ENCODE results near the gene IGSF21.
"Not testable (repeated sequence)": the region's sequence is repeated elsewhere in the genome, so short reads cannot be mapped to it uniquely, and the experiment has no call there.

IGSF21 gene

GRCh38 chr1:18158714-18159113 lies 51.1 kb downstream of the IGSF21 start:
- no CpG with 5 or more reads among the region's 5 CpGs for WGBS (ENCODE audit: insufficient coverage, insufficient read length)
- no peaks in the 10 kb centered on the region for H3K9me3 ChIP-seq (ENCODE audit: control insufficient read depth, insufficient read depth, low read length)
- H3K36me3 ChIP-seq (ENCODE audit: control insufficient read depth, insufficient read depth, low read length) = no peaks in the 10 kb centered on the region
- DNase-seq (ENCODE audit: low read depth, low spot score) = no peak
- H3K27me3 ChIP-seq (ENCODE audit: control insufficient read depth, insufficient read depth, low read length) = no peaks in the 10 kb centered on the region
- no peaks in the 10 kb centered on the region for H3K4me1 ChIP-seq (ENCODE audit: control insufficient read depth, insufficient read depth, low read length)
- H3K4me3 ChIP-seq (ENCODE audit: low read length) = no peak overlapping the region
- H3K27ac ChIP-seq (ENCODE audit: low read length) = no peak overlapping the region

- H3K9me3 ChIP-seq (ENCODE audit: control insufficient read depth, insufficient read depth, low read length) = no peaks in the 10 kb centered on the region
- no CpG with 5 or more reads among the region's 13 CpGs for WGBS (ENCODE audit: insufficient coverage, insufficient read length)
- no peak overlapping the region for H3K4me3 ChIP-seq (ENCODE audit: low read length)
- H3K36me3 ChIP-seq (ENCODE audit: control insufficient read depth, insufficient read depth, low read length) = no peaks in the 10 kb centered on the region
- H3K27me3 ChIP-seq (ENCODE audit: control insufficient read depth, insufficient read depth, low read length) = no peaks in the 10 kb centered on the region
- H3K4me1 ChIP-seq (ENCODE audit: control insufficient read depth, insufficient read depth, low read length) = no peaks in the 10 kb centered on the region
- H3K27ac ChIP-seq (ENCODE audit: low read length) = no peak overlapping the region
- DNase-seq (ENCODE audit: low read depth, low spot score) = no peak
Measured at GRCh38 chr1:18160290-18160942, 52.8 kb downstream of the IGSF21 start.

- H3K4me1 ChIP-seq (ENCODE audit: control insufficient read depth, insufficient read depth, low read length) = no peaks in the 10 kb centered on the region
- no peaks in the 10 kb centered on the region for H3K27me3 ChIP-seq (ENCODE audit: control insufficient read depth, insufficient read depth, low read length)
- H3K4me3 ChIP-seq (ENCODE audit: low read length) = no peak overlapping the region
- no peak for DNase-seq (ENCODE audit: low read depth, low spot score)
- no CpG with 5 or more reads among the region's 6 CpGs for WGBS (ENCODE audit: insufficient coverage, insufficient read length)
- H3K27ac ChIP-seq (ENCODE audit: low read length) = no peak overlapping the region
- H3K36me3 ChIP-seq (ENCODE audit: control insufficient read depth, insufficient read depth, low read length) = no peaks in the 10 kb centered on the region
- H3K9me3 ChIP-seq (ENCODE audit: control insufficient read depth, insufficient read depth, low read length) = no peaks in the 10 kb centered on the region
Measured at GRCh38 chr1:18161690-18162089, 54.1 kb downstream of the IGSF21 start.

- not testable (repeated sequence) for H3K27ac ChIP-seq (ENCODE audit: low read length); DNase-seq (ENCODE audit: low read depth, low spot score); H3K9me3 ChIP-seq (ENCODE audit: control insufficient read depth, insufficient read depth, low read length); H3K4me1 ChIP-seq (ENCODE audit: control insufficient read depth, insufficient read depth, low read length); H3K36me3 ChIP-seq (ENCODE audit: control insufficient read depth, insufficient read depth, low read length); H3K4me3 ChIP-seq (ENCODE audit: low read length); H3K27me3 ChIP-seq (ENCODE audit: control insufficient read depth, insufficient read depth, low read length)
- WGBS (ENCODE audit: insufficient coverage, insufficient read length) = no CpG with 5 or more reads among the region's 2 CpGs
Measured at GRCh38 chr1:18165640-18166039, 58.0 kb downstream of the IGSF21 start.

GRCh38 chr1:18166341-18166740 lies 58.7 kb downstream of the IGSF21 start:
- H3K27ac ChIP-seq (ENCODE audit: low read length) = no peak overlapping the region
- DNase-seq (ENCODE audit: low read depth, low spot score) = no peak
- H3K9me3 ChIP-seq (ENCODE audit: control insufficient read depth, insufficient read depth, low read length) = no peaks in the 10 kb centered on the region
- H3K4me1 ChIP-seq (ENCODE audit: control insufficient read depth, insufficient read depth, low read length) = no peaks in the 10 kb centered on the region; the same call in 1 of the 2 replicates
- no peaks in the 10 kb centered on the region for H3K36me3 ChIP-seq (ENCODE audit: control insufficient read depth, insufficient read depth, low read length)
- H3K27me3 ChIP-seq (ENCODE audit: control insufficient read depth, insufficient read depth, low read length) = no peaks in the 10 kb centered on the region
- H3K4me3 ChIP-seq (ENCODE audit: low read length) = no peak overlapping the region
- no CpG with 5 or more reads among the region's 13 CpGs for whole genome bisulfite sequencing (ENCODE audit: insufficient coverage, insufficient read length)

GRCh38 chr1:18166929-18167328 lies 59.3 kb downstream of the IGSF21 start:
- no CpG with 5 or more reads among the region's 8 CpGs for WGBS (ENCODE audit: insufficient coverage, insufficient read length)
- no peak for DNase-seq (ENCODE audit: low read depth, low spot score)
- no peak overlapping the region for H3K27ac ChIP-seq (ENCODE audit: low read length)
- H3K4me1 ChIP-seq (ENCODE audit: control insufficient read depth, insufficient read depth, low read length) = no peaks in the 10 kb centered on the region; the same call in 1 of the 2 replicates
- no peaks in the 10 kb centered on the region for H3K27me3 ChIP-seq (ENCODE audit: control insufficient read depth, insufficient read depth, low read length)
- no peak overlapping the region for H3K4me3 ChIP-seq (ENCODE audit: low read length)
- H3K36me3 ChIP-seq (ENCODE audit: control insufficient read depth, insufficient read depth, low read length) = no peaks in the 10 kb centered on the region
- no peaks in the 10 kb centered on the region for H3K9me3 ChIP-seq (ENCODE audit: control insufficient read depth, insufficient read depth, low read length)

GRCh38 chr1:18170444-18170843 lies 62.8 kb downstream of the IGSF21 start:
- no CpG with 5 or more reads among the region's 3 CpGs for WGBS (ENCODE audit: insufficient coverage, insufficient read length)
- H3K4me3 ChIP-seq (ENCODE audit: low read length) = no peak overlapping the region
- H3K9me3 ChIP-seq (ENCODE audit: control insufficient read depth, insufficient read depth, low read length) = no peaks in the 10 kb centered on the region
- H3K27ac ChIP-seq (ENCODE audit: low read length) = no peak overlapping the region
- DNase-seq (ENCODE audit: low read depth, low spot score) = no peak
- no peaks in the 10 kb centered on the region for H3K27me3 ChIP-seq (ENCODE audit: control insufficient read depth, insufficient read depth, low read length)
- H3K36me3 ChIP-seq (ENCODE audit: control insufficient read depth, insufficient read depth, low read length) = no peaks in the 10 kb centered on the region
- no peaks in the 10 kb centered on the region; the same call in 1 of the 2 replicates for H3K4me1 ChIP-seq (ENCODE audit: control insufficient read depth, insufficient read depth, low read length)

GRCh38 chr1:18174037-18174436 lies 66.4 kb downstream of the IGSF21 start:
- no peak for DNase-seq (ENCODE audit: low read depth, low spot score)
- no peak overlapping the region for H3K4me3 ChIP-seq (ENCODE audit: low read length)
- WGBS (ENCODE audit: insufficient coverage, insufficient read length) = no CpG with 5 or more reads among the region's 12 CpGs
- H3K36me3 ChIP-seq (ENCODE audit: control insufficient read depth, insufficient read depth, low read length) = no peaks in the 10 kb centered on the region
- H3K27me3 ChIP-seq (ENCODE audit: control insufficient read depth, insufficient read depth, low read length) = no peaks in the 10 kb centered on the region
- peaks cover 4% of the 10 kb centered on the region for H3K4me1 ChIP-seq (ENCODE audit: control insufficient read depth, insufficient read depth, low read length)
- H3K27ac ChIP-seq (ENCODE audit: low read length) = no peak overlapping the region
- no peaks in the 10 kb centered on the region for H3K9me3 ChIP-seq (ENCODE audit: control insufficient read depth, insufficient read depth, low read length)

- H3K27me3 ChIP-seq (ENCODE audit: control insufficient read depth, insufficient read depth, low read length) = no peaks in the 10 kb centered on the region
Measured at GRCh38 chr1:18175051-18175450, 67.5 kb downstream of the IGSF21 start.

GRCh38 chr1:18175530-18176377 lies 68.2 kb downstream of the IGSF21 start:
- Histone ChIP-seq H3K4me1 (ENCODE audit: control insufficient read depth, insufficient read depth, low read length) (peaks cover 4% of the 10 kb centered on the region), H3K9me3 (ENCODE audit: control insufficient read depth, insufficient read depth, low read length) (no peaks in the 10 kb centered on the region), H3K27me3 (ENCODE audit: control insufficient read depth, insufficient read depth, low read length) (no peaks in the 10 kb centered on the region), H3K27ac (ENCODE audit: low read length) (no peak overlapping the region), H3K36me3 (ENCODE audit: control insufficient read depth, insufficient read depth, low read length) (no peaks in the 10 kb centered on the region), H3K4me3 (ENCODE audit: low read length) (no peak overlapping the region)
- DNase-seq (ENCODE audit: low read depth, low spot score) = no peak
- no CpG with 5 or more reads among the region's 13 CpGs for WGBS (ENCODE audit: insufficient coverage, insufficient read length)

More at GRCh38 chr1:18175051-18175450, 67.5 kb downstream of the IGSF21 start:
- no CpG with 5 or more reads among the region's 6 CpGs for WGBS (ENCODE audit: insufficient coverage, insufficient read length)
- H3K36me3 ChIP-seq (ENCODE audit: control insufficient read depth, insufficient read depth, low read length) = no peaks in the 10 kb centered on the region
- no peak overlapping the region for H3K27ac ChIP-seq (ENCODE audit: low read length)
- DNase-seq (ENCODE audit: low read depth, low spot score) = no peak
- no peak overlapping the region for H3K4me3 ChIP-seq (ENCODE audit: low read length)
- H3K9me3 ChIP-seq (ENCODE audit: control insufficient read depth, insufficient read depth, low read length) = no peaks in the 10 kb centered on the region
- peaks cover 4% of the 10 kb centered on the region for H3K4me1 ChIP-seq (ENCODE audit: control insufficient read depth, insufficient read depth, low read length)

Measured in iPS DF 6.9 (cell line).